NCI-H226 (cell line): ENCODE measurements around the gene BCL2A1.
A peak's percentile ranks its signal among the peaks of the same experiment; 100 is the strongest.
"Not testable (repeated sequence)": the region's sequence is repeated elsewhere in the genome, so short reads cannot be mapped to it uniquely, and the experiment has no call there.

Experiments
- DNase-seq: peaks from one replicate; pipeline ENCODE4 v3.0.0-alpha.2; 2015

Gene BCL2A1

GRCh38 chr15:79970624-79971434 is at the start of gene BCL2A1:
Gene BCL2A1 (minus strand): TSS chr15:79971196. CDS start chr15:79971119, 77 bp downstream.
- DNase-seq, result peak; percentile 96

- DNase-seq, result no peak
These were observed 49.7 kb upstream of the BCL2A1 start for GRCh38 chr15:80020731-80021130.

GRCh38 chr15:80020149-80020548 is 49.2 kb upstream of the BCL2A1 start:
- not testable (repeated sequence) for DNase-seq

- DNase-seq, result no peak
These were observed 48.3 kb upstream of the BCL2A1 start for GRCh38 chr15:80019168-80019745.

GRCh38 chr15:80017139-80017538 is 46.1 kb upstream of the BCL2A1 start:
- not testable (repeated sequence) for DNase-seq

- DNase-seq, result not testable (repeated sequence)
These were observed 45.5 kb upstream of the BCL2A1 start for GRCh38 chr15:80016506-80016905.

GRCh38 chr15:80015156-80015555 is 44.2 kb upstream of the BCL2A1 start:
- DNase-seq, result no peak

- DNase-seq, result not testable (repeated sequence)
These were observed 43.2 kb upstream of the BCL2A1 start for GRCh38 chr15:80014186-80014585.

- DNase-seq, result no peak
These were observed 41.2 kb upstream of the BCL2A1 start for GRCh38 chr15:80012060-80012726.

GRCh38 chr15:80011596-80011995 is 40.6 kb upstream of the BCL2A1 start:
- no peak for DNase-seq

- not testable (repeated sequence) for DNase-seq
These were observed 40.1 kb upstream of the BCL2A1 start for GRCh38 chr15:80011041-80011523.

GRCh38 chr15:80010131-80010673 is 39.2 kb upstream of the BCL2A1 start:
- peak; percentile 72 for DNase-seq

- no peak for DNase-seq
These were observed 36.5 kb upstream of the BCL2A1 start for GRCh38 chr15:80007532-80007931.

- DNase-seq, result no peak
These were observed 36.0 kb upstream of the BCL2A1 start for GRCh38 chr15:80006946-80007345.

GRCh38 chr15:80003934-80004472 is 33.0 kb upstream of the BCL2A1 start:
- no peak for DNase-seq

GRCh38 chr15:80003171-80003570 is 32.2 kb upstream of the BCL2A1 start:
- no peak for DNase-seq

- DNase-seq, result no peak
These were observed 31.3 kb upstream of the BCL2A1 start for GRCh38 chr15:80002267-80002666.

- DNase-seq, result peak; percentile 73
These were observed 23.6 kb upstream of the BCL2A1 start for GRCh38 chr15:79994615-79995014.

- no peak for DNase-seq
These were observed 20.8 kb upstream of the BCL2A1 start for GRCh38 chr15:79991826-79992225.

GRCh38 chr15:79990997-79991334 is 20.0 kb upstream of the BCL2A1 start:
- DNase-seq, result no peak

- no peak for DNase-seq
These were observed 19.4 kb upstream of the BCL2A1 start for GRCh38 chr15:79990280-79990996.

GRCh38 chr15:79989682-79990081 is 18.7 kb upstream of the BCL2A1 start:
- DNase-seq, result peak; percentile 54

- DNase-seq, result no peak
These were observed 18.2 kb upstream of the BCL2A1 start for GRCh38 chr15:79989183-79989582.
